ENCODE data around the gene SND1.
A peak's percentile ranks its signal among the peaks of the same experiment; 100 is the strongest.

The SND1 gene

DNA sequence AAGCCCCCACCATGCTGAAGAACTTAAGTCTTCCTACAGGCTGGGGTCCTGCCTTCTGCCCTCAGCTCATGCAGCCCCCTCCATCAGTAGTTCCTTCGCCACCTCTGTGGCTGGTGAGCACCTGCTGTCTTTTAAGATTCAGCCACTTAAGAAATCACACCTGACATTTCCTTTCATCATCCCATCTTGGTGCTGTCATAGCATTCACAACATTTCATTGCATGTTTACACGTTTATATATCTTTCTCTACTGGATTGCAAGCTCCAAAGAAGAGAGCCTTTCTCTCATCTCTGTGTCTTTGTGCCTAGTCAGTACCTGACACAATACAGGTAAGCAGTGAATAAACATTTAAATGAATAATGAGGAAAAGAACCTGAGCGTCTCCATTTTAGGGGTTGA is 38.3 kb downstream of the SND1 start:
- no peak overlapping the region for H3K4me2 ChIP-seq (ENCODE audit: low read depth, low read length)
- no peak overlapping the region for H2AFZ ChIP-seq (ENCODE audit: low read length)
- no peak overlapping the region for H3K4me3 ChIP-seq (ENCODE audit: low read length)
- H3F3A ChIP-seq (ENCODE audit: insufficient read depth, low read length): peaks cover 17% of the 10 kb centered on the region
- H4K20me1 ChIP-seq (ENCODE audit: insufficient read depth, low read length): peaks cover 48% of the 10 kb centered on the region
- peaks cover 96% of the 10 kb centered on the region for H3K79me2 ChIP-seq (ENCODE audit: low read length)
- no peaks in the 10 kb centered on the region for H3K9me2 ChIP-seq (replicated peaks; ENCODE audit: insufficient read depth, low read length)
- no peaks in the 10 kb centered on the region for H3K9me3 ChIP-seq (replicated peaks; ENCODE audit: insufficient read depth, low read length)
- no peak overlapping the region for H3K27ac ChIP-seq (ENCODE audit: low read length)
- TF ChIP-seq EZH2 (optimal IDR thresholded peaks at IDR 0.05; ENCODE audit: low read depth, low read length) (no peak), EZH2phosphoT487 (IDR thresholded peaks at IDR 0.05; ENCODE audit: low read length) (no peak)
- TF ChIP-seq, protein P1, sequence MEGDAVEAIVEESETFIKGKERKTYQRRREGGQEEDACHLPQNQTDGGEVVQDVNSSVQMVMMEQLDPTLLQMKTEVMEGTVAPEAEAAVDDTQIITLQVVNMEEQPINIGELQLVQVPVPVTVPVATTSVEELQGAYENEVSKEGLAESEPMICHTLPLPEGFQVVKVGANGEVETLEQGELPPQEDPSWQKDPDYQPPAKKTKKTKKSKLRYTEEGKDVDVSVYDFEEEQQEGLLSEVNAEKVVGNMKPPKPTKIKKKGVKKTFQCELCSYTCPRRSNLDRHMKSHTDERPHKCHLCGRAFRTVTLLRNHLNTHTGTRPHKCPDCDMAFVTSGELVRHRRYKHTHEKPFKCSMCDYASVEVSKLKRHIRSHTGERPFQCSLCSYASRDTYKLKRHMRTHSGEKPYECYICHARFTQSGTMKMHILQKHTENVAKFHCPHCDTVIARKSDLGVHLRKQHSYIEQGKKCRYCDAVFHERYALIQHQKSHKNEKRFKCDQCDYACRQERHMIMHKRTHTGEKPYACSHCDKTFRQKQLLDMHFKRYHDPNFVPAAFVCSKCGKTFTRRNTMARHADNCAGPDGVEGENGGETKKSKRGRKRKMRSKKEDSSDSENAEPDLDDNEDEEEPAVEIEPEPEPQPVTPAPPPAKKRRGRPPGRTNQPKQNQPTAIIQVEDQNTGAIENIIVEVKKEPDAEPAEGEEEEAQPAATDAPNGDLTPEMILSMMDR (IDR thresholded peaks at IDR 0.05; ENCODE audit: low read length): no peak
- DNase-seq: no peak
- peaks cover 42% of the 10 kb centered on the region for H3K4me1 ChIP-seq (ENCODE audit: low read length)
- H3K36me3 ChIP-seq (replicated peaks; ENCODE audit: insufficient read depth, low read length): peaks cover 38% of the 10 kb centered on the region
- no peaks in the 10 kb centered on the region for H3K27me3 ChIP-seq (replicated peaks; ENCODE audit: insufficient read depth, low read length)
- H3K9ac ChIP-seq (ENCODE audit: low read length): no peak overlapping the region

DNA sequence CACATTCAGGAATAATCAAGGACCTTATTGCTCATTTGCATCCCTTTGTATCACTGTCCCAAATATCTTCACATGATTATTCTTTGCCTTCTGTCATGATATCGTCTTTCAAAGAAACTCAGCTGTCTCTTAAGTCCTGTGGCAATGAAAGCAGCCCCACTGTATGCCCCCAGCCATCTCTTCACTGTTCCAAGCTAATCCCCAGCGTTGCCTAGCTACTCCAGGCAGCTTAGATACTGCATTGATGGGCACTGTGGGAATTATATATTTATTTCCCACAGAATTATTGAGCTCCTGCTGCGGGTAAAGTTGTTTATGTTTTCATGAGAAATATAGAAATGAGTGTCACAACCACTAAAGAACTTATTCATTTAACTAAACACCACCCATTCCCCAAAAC is 38.8 kb downstream of the SND1 start:
- Histone ChIP-seq H3K9me2 (replicated peaks; ENCODE audit: insufficient read depth, low read length) (no peaks in the 10 kb centered on the region), H3K27me3 (replicated peaks; ENCODE audit: insufficient read depth, low read length) (no peaks in the 10 kb centered on the region), H3F3A (ENCODE audit: insufficient read depth, low read length) (peaks cover 16% of the 10 kb centered on the region; the same call in 1 of the 2 replicates), H3K4me2 (ENCODE audit: low read depth, low read length) (no peak overlapping the region), H2AFZ (ENCODE audit: low read length) (no peak overlapping the region), H3K9me3 (replicated peaks; ENCODE audit: insufficient read depth, low read length) (no peaks in the 10 kb centered on the region), H3K79me2 (ENCODE audit: low read length) (peaks cover 96% of the 10 kb centered on the region), H3K9ac (ENCODE audit: low read length) (no peak overlapping the region), H3K27ac (ENCODE audit: low read length) (no peak overlapping the region), H3K36me3 (replicated peaks; ENCODE audit: insufficient read depth, low read length) (peaks cover 42% of the 10 kb centered on the region), H3K4me1 (ENCODE audit: low read length) (peaks cover 42% of the 10 kb centered on the region), H3K4me3 (ENCODE audit: low read length) (no peak overlapping the region), H4K20me1 (ENCODE audit: insufficient read depth, low read length) (peaks cover 48% of the 10 kb centered on the region)
- TF ChIP-seq, protein P1 (IDR thresholded peaks at IDR 0.05; ENCODE audit: low read length): no peak
- TF ChIP-seq EZH2 (optimal IDR thresholded peaks at IDR 0.05; ENCODE audit: low read depth, low read length): no peak
- TF ChIP-seq EZH2phosphoT487 (IDR thresholded peaks at IDR 0.05; ENCODE audit: low read length): no peak
- no peak for DNase-seq

DNA sequence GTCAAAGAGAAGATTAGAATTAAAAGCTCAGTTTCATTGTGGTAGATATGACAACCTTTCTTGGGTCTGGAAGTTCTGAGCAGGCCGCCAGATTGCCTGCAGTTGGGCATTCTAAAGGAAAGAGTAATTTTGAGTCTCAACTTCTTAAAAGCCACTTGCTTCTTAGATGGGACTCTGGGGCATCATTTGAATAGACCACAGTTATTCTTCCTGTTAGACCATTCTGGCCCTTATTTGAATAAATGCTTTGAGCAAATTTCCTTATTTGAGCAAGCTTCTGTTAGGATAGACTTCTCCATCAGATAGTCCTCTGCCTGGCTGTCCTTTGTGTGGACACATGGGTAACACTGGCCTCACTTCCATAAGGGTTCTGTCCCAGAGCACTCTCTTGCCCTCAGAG is 40.2 kb downstream of the SND1 start:
- Histone ChIP-seq H3K36me3 (replicated peaks; ENCODE audit: insufficient read depth, low read length) (peaks cover 34% of the 10 kb centered on the region), H3K9me2 (replicated peaks; ENCODE audit: insufficient read depth, low read length) (no peaks in the 10 kb centered on the region), H3K4me3 (ENCODE audit: low read length) (no peak overlapping the region), H3K27me3 (replicated peaks; ENCODE audit: insufficient read depth, low read length) (no peaks in the 10 kb centered on the region), H2AFZ (ENCODE audit: low read length) (no peak overlapping the region), H3K4me1 (ENCODE audit: low read length) (peaks cover 42% of the 10 kb centered on the region), H3K27ac (ENCODE audit: low read length) (no peak overlapping the region), H3K79me2 (ENCODE audit: low read length) (peaks cover 96% of the 10 kb centered on the region), H3K4me2 (ENCODE audit: low read depth, low read length) (0 out of 2 replicates have a peak overlapping the region, but pooled peaks have one; percentile 44), H3K9me3 (replicated peaks; ENCODE audit: insufficient read depth, low read length) (no peaks in the 10 kb centered on the region), H3K9ac (ENCODE audit: low read length) (no peak overlapping the region), H4K20me1 (ENCODE audit: insufficient read depth, low read length) (peaks cover 49% of the 10 kb centered on the region), H3F3A (ENCODE audit: insufficient read depth, low read length) (peaks cover 16% of the 10 kb centered on the region; the same call in 1 of the 2 replicates)
- no peak for DNase-seq
- TF ChIP-seq, protein P1 (IDR thresholded peaks at IDR 0.05; ENCODE audit: low read length): no peak
- TF ChIP-seq EZH2phosphoT487 (IDR thresholded peaks at IDR 0.05; ENCODE audit: low read length) (no peak), EZH2 (optimal IDR thresholded peaks at IDR 0.05; ENCODE audit: low read depth, low read length) (no peak)

All from MM.1S (cell line).